ENCODE results near the gene OR51A2.
"Not testable (repeated sequence)": the region's sequence is repeated elsewhere in the genome, so short reads cannot be mapped to it uniquely, and the experiment has no call there.

OR51A2 gene

GRCh38 chr11:4955613-4956012, at the start of gene OR51A2:
Gene OR51A2 (minus strand): TSS chr11:4955713. CDS start chr11:4955713, 0 bp downstream.
- DNase-seq: not testable (repeated sequence)

- DNase-seq: no peak
Measured at GRCh38 chr11:5004424-5005274, 49.1 kb upstream of the OR51A2 start.

- no peak for DNase-seq
Measured at GRCh38 chr11:4994551-4994950, 39.0 kb upstream of the OR51A2 start, which contains the start of gene OR51L1. Gene OR51L1 (plus strand): TSS chr11:4994851. CDS start chr11:4998983, 4,132 bp downstream.

GRCh38 chr11:4991060-4991459, 35.5 kb upstream of the OR51A2 start:
- no peak for DNase-seq

- no peak for DNase-seq
Measured at GRCh38 chr11:4983841-4984240, 28.3 kb upstream of the OR51A2 start.

GRCh38 chr11:4982678-4983077, 27.2 kb upstream of the OR51A2 start:
- no peak for DNase-seq

- no peak for DNase-seq
Measured at GRCh38 chr11:4979036-4979435, 23.5 kb upstream of the OR51A2 start.

- no peak for DNase-seq
Measured at GRCh38 chr11:4975436-4975835, 19.9 kb upstream of the OR51A2 start.

GRCh38 chr11:4962816-4963215, 7.3 kb upstream of the OR51A2 start:
- DNase-seq: no peak

GRCh38 chr11:4960877-4961276, 5.4 kb upstream of the OR51A2 start:
- no peak for DNase-seq

GRCh38 chr11:4957396-4957795, 1.9 kb upstream of the OR51A2 start:
- no peak for DNase-seq

GRCh38 chr11:4947505-4947904, 8.0 kb downstream of the OR51A2 start, which contains the start of gene OR51A4:
Gene OR51A4 (minus strand): TSS chr11:4947605. CDS start chr11:4947100, 505 bp downstream.
- no peak for DNase-seq

- DNase-seq: no peak
Measured at GRCh38 chr11:4936745-4937144, 18.8 kb downstream of the OR51A2 start.

GRCh38 chr11:4932751-4933150, 22.8 kb downstream of the OR51A2 start:
- no peak for DNase-seq

GRCh38 chr11:4926608-4927007, 28.9 kb downstream of the OR51A2 start:
- DNase-seq: no peak

- no peak for DNase-seq
Measured at GRCh38 chr11:4924239-4924638, 31.3 kb downstream of the OR51A2 start, which contains the start of gene OR51G1. Gene OR51G1 (minus strand): TSS chr11:4924339. CDS start chr11:4924339, 0 bp downstream.

- no peak for DNase-seq
Measured at GRCh38 chr11:4922304-4922703, 33.2 kb downstream of the OR51A2 start.

- no peak for DNase-seq
Measured at GRCh38 chr11:4921796-4922195, 33.7 kb downstream of the OR51A2 start.

- no peak for DNase-seq
Measured at GRCh38 chr11:4919250-4919649, 36.3 kb downstream of the OR51A2 start, which contains the start of gene OR51G2. Gene OR51G2 (minus strand): TSS chr11:4919350. CDS start chr11:4915663, 3,687 bp downstream.

GRCh38 chr11:4916581-4916980, 38.9 kb downstream of the OR51A2 start:
- DNase-seq: no peak
